ENCODE data around the gene DYNC1I1.
A peak's percentile ranks its signal among the peaks of the same experiment; 100 is the strongest.

The DYNC1I1 gene

DNA sequence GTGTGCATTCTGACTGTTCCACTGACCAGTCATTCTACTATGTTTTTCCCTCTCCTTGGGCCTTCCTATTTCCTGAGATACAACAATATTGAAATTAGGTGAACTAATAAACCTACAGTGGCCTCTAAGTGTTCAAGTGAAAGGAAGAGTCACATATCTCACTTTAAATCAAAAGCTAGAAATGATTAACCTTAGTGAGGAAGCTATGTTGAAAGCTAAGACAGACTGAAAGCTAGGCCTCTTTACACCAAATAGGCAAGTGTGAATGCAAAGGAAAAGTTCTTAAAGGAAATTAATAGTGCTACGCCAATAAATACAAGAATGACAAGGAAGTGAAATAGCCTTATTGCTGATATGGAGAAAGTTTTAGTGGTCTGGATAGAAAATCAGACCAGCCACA is 5.7 kb upstream of the DYNC1I1 start:
- Histone ChIP-seq H3K79me2 (ENCODE audit: control insufficient read depth, insufficient read depth, low read length, poor library complexity) (no peaks in the 10 kb centered on the region), H3K27me3 (ENCODE audit: insufficient read depth, low read length) (no peaks in the 10 kb centered on the region), H3K36me3 (ENCODE audit: control insufficient read depth in 1 of 2, insufficient read depth in 2 of 2, low read length in 2 of 2) (no peaks in the 10 kb centered on the region), H2BK5ac (ENCODE audit: low read depth, low read length, poor library complexity) (no peak overlapping the region), H3K4me2 (ENCODE audit: low read length) (no peak overlapping the region), H3K14ac (ENCODE audit: low read length) (no peak overlapping the region), H3K4me1 (ENCODE audit: control insufficient read depth in 1 of 2, insufficient read depth in 2 of 2, low read length in 2 of 2) (no peaks in the 10 kb centered on the region), H3K4me3 (ENCODE audit: low read depth, low read length) (no peak overlapping the region), H3K18ac (ENCODE audit: low read length) (no peak overlapping the region), H2BK120ac (ENCODE audit: insufficient read depth, low read length, poor library complexity) (no peak overlapping the region), H4K12ac (ENCODE audit: low read depth, low read length) (no peak overlapping the region), H3K27ac (ENCODE audit: low read depth, low read length) (no peak overlapping the region), H3K4ac (ENCODE audit: low read depth, low read length) (no peak overlapping the region), H2BK12ac (ENCODE audit: low read length) (no peak overlapping the region), H3K9me3 (ENCODE audit: insufficient read depth, low read depth, low read length) (no peaks in the 10 kb centered on the region), H3K23ac (ENCODE audit: low read length) (no peak overlapping the region), H4K91ac (ENCODE audit: low read depth, low read length) (no peak overlapping the region), H3K9ac (ENCODE audit: low read length) (no peak overlapping the region), H3K79me1 (ENCODE audit: low read length) (no peaks in the 10 kb centered on the region), H2AK5ac (ENCODE audit: low read length) (no peak overlapping the region), H4K8ac (ENCODE audit: low read depth, low read length) (no peak overlapping the region), H2AFZ (ENCODE audit: insufficient read depth, low read length, poor library complexity) (no peak overlapping the region)
- DNase-seq = no peak
- no CpG with 5 or more reads among the region's 1 CpG for WGBS (ENCODE audit: extremely low coverage, insufficient coverage, insufficient read length)

DNA sequence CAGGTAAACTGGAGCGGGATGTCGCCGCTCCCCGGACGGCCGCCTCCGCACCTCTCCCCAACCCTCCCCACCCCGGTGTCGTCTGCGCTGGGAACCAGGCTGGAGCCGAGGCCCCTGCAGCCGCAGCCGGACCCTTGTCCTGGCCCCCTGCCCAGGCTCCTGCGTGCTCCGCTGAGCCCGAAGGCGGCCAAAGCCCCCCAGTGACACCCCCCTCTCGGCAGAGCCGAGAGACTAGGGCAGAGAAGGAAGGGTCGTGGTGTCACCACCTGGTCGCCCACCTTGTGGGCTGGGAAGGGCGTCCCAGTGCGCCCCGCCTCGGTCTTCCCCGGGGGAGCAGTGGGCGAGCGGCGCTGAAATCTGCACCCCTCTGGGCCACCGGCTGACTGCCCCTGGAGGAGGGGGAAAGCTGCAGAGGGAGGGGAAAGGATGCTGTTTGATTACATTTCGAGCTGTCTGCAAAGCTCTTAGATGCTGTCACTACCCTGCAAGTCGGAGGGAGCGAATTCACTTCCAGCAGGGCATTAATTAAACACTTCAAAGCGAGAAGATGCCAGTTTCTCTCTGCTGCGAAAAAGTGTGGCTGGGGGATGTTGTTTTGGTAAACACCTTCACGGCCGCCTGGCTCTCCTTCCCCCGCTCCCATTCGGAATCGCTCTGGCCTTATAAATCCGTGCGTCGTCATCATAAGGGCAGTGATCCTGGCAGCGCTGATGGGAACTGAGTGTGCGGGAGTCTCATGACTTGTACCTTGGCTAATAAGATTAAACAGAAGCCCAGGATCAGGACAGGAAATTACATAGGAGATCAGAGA is 622 bp downstream of the DYNC1I1 start:
- H3K9me3 ChIP-seq (ENCODE audit: insufficient read depth, low read depth, low read length) = no peaks in the 10 kb centered on the region
- no CpG with 5 or more reads among the region's 45 CpGs for WGBS (ENCODE audit: extremely low coverage, insufficient coverage, insufficient read length)

DNA sequence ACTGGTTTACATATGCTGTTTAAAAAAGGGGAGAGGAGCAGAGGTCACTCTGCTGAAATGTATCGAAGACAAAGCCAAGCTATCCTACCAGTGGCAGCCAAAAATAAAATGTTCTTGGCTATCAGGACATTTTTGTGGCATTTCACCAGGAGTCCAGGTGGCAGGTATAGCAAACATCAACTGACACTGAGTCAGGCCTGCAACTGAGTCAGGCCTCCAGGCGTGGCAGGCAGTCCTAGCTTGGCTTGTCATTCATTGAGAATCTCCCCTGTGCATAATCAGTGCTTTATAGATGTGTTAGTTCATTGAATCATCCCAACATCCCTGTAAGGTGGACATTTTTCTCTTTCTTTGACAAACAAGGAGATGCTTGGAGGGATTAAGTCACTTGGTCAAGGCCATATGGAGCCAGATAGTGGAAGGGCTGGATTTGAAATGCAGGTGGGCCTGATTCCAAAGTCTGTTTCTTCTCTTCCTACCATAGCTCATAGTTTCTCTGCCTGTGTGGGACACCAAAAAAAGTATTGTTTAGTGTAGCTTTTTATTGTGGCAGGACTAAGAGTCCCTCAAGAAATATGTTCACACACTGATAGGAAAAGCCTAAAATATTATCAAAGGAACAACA is 4.3 kb downstream of the DYNC1I1 start:
- no peak overlapping the region for H4K91ac ChIP-seq (ENCODE audit: low read depth, low read length)
- H2BK120ac ChIP-seq (ENCODE audit: insufficient read depth, low read length, poor library complexity) = no peak overlapping the region
- no peak for DNase-seq
- no peak overlapping the region for H2AK5ac ChIP-seq (ENCODE audit: low read length)
- no peak overlapping the region for H3K14ac ChIP-seq (ENCODE audit: low read length)
- no peak overlapping the region for H2BK5ac ChIP-seq (ENCODE audit: low read depth, low read length, poor library complexity)
- H3K4me2 ChIP-seq (ENCODE audit: low read length) = no peak overlapping the region
- H3K23ac ChIP-seq (ENCODE audit: low read length) = no peak overlapping the region
- peaks cover 2% of the 10 kb centered on the region for H3K79me2 ChIP-seq (ENCODE audit: control insufficient read depth, insufficient read depth, low read length, poor library complexity)
- H3K4me1 ChIP-seq (ENCODE audit: control insufficient read depth in 1 of 2, insufficient read depth in 2 of 2, low read length in 2 of 2) = peaks cover 5 to 9% of the 10 kb centered on the region in 2 experiments
- H2BK12ac ChIP-seq (ENCODE audit: low read length) = no peak overlapping the region
- no peaks in the 10 kb centered on the region for H3K9me3 ChIP-seq (ENCODE audit: insufficient read depth, low read depth, low read length)
- H3K9ac ChIP-seq (ENCODE audit: low read length) = no peak overlapping the region
- no CpG with 5 or more reads among the region's 2 CpGs for WGBS (ENCODE audit: extremely low coverage, insufficient coverage, insufficient read length)
- no peak overlapping the region for H4K12ac ChIP-seq (ENCODE audit: low read depth, low read length)
- H3K79me1 ChIP-seq (ENCODE audit: low read length) = no peaks in the 10 kb centered on the region
- H4K8ac ChIP-seq (ENCODE audit: low read depth, low read length) = no peak overlapping the region
- H3K4me3 ChIP-seq (ENCODE audit: low read depth, low read length) = no peak overlapping the region
- H3K18ac ChIP-seq (ENCODE audit: low read length) = no peak overlapping the region
- H3K4ac ChIP-seq (ENCODE audit: low read depth, low read length) = no peak overlapping the region
- H3K27ac ChIP-seq (ENCODE audit: low read depth, low read length) = no peak overlapping the region
- peaks cover 14% of the 10 kb centered on the region for H3K27me3 ChIP-seq (ENCODE audit: insufficient read depth, low read length)
- no peaks in the 10 kb centered on the region for H3K36me3 ChIP-seq (ENCODE audit: control insufficient read depth in 1 of 2, insufficient read depth in 2 of 2, low read length in 2 of 2)
- H2AFZ ChIP-seq (ENCODE audit: insufficient read depth, low read length, poor library complexity) = no peak overlapping the region

More for the DNA sequence above, 622 bp downstream of the DYNC1I1 start:
- peak overlapping the region; percentile 37 for H3K9ac ChIP-seq (ENCODE audit: low read length)
- H2BK120ac ChIP-seq (ENCODE audit: insufficient read depth, low read length, poor library complexity) = no peak overlapping the region
- no peak overlapping the region for H2BK12ac ChIP-seq (ENCODE audit: low read length)
- peak overlapping the region; percentile 66 for H2AFZ ChIP-seq (ENCODE audit: insufficient read depth, low read length, poor library complexity)
- H4K91ac ChIP-seq (ENCODE audit: low read depth, low read length) = no peak overlapping the region
- H2AK5ac ChIP-seq (ENCODE audit: low read length) = no peak overlapping the region
- no peaks in the 10 kb centered on the region for H3K36me3 ChIP-seq (ENCODE audit: control insufficient read depth in 1 of 2, insufficient read depth in 2 of 2, low read length in 2 of 2)
- no peak overlapping the region for H4K12ac ChIP-seq (ENCODE audit: low read depth, low read length)
- DNase-seq = no peak
- peaks cover 14% of the 10 kb centered on the region for H3K27me3 ChIP-seq (ENCODE audit: insufficient read depth, low read length)
- no peak overlapping the region for H3K4ac ChIP-seq (ENCODE audit: low read depth, low read length)
- no peak overlapping the region for H3K27ac ChIP-seq (ENCODE audit: low read depth, low read length)
- peaks cover 5 to 9% of the 10 kb centered on the region in 2 experiments for H3K4me1 ChIP-seq (ENCODE audit: control insufficient read depth in 1 of 2, insufficient read depth in 2 of 2, low read length in 2 of 2)
- no peak overlapping the region for H2BK5ac ChIP-seq (ENCODE audit: low read depth, low read length, poor library complexity)
- peak overlapping the region; percentile 77 for H3K4me3 ChIP-seq (ENCODE audit: low read depth, low read length)
- H3K23ac ChIP-seq (ENCODE audit: low read length) = no peak overlapping the region
- no peaks in the 10 kb centered on the region for H3K79me1 ChIP-seq (ENCODE audit: low read length)
- H3K79me2 ChIP-seq (ENCODE audit: control insufficient read depth, insufficient read depth, low read length, poor library complexity) = peaks cover 2% of the 10 kb centered on the region
- peak overlapping the region; percentile 91 for H3K4me2 ChIP-seq (ENCODE audit: low read length)
- H4K8ac ChIP-seq (ENCODE audit: low read depth, low read length) = peak overlapping the region; percentile 69
- H3K14ac ChIP-seq (ENCODE audit: low read length) = peak overlapping the region; percentile 22
- no peak overlapping the region for H3K18ac ChIP-seq (ENCODE audit: low read length)

DNA sequence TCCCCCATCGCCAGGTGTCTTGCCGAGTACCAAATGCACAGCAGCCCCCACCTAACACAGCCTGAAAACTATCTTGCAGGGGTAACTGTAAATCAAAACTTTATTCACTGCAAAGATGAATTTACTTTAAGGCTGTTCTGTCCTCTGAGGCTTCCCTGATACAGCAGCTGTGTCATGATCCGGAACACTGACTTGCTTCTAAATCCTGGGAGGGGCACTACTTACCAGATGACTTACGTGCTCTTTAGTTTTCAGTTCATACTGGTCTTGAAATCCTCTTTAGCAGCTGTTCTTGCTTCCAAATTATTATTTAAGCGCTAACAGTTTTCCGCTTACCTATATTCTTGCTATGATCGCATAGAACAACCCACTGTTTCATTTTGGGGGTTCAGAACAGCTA is 4.9 kb downstream of the DYNC1I1 start:
- Histone ChIP-seq H2AFZ (ENCODE audit: insufficient read depth, low read length, poor library complexity) (no peak overlapping the region), H3K4me1 (ENCODE audit: control insufficient read depth in 1 of 2, insufficient read depth in 2 of 2, low read length in 2 of 2) (peaks cover 5 to 8% of the 10 kb centered on the region in 2 experiments), H3K27ac (ENCODE audit: low read depth, low read length) (no peak overlapping the region), H3K23ac (ENCODE audit: low read length) (no peak overlapping the region), H4K12ac (ENCODE audit: low read depth, low read length) (no peak overlapping the region), H3K9me3 (ENCODE audit: insufficient read depth, low read depth, low read length) (no peaks in the 10 kb centered on the region), H3K9ac (ENCODE audit: low read length) (no peak overlapping the region), H2AK5ac (ENCODE audit: low read length) (no peak overlapping the region), H3K79me2 (ENCODE audit: control insufficient read depth, insufficient read depth, low read length, poor library complexity) (peaks cover 2% of the 10 kb centered on the region), H2BK12ac (ENCODE audit: low read length) (no peak overlapping the region), H3K27me3 (ENCODE audit: insufficient read depth, low read length) (peaks cover 14% of the 10 kb centered on the region), H2BK120ac (ENCODE audit: insufficient read depth, low read length, poor library complexity) (no peak overlapping the region), H3K4me3 (ENCODE audit: low read depth, low read length) (no peak overlapping the region), H2BK5ac (ENCODE audit: low read depth, low read length, poor library complexity) (no peak overlapping the region), H4K91ac (ENCODE audit: low read depth, low read length) (no peak overlapping the region), H3K4me2 (ENCODE audit: low read length) (no peak overlapping the region), H3K18ac (ENCODE audit: low read length) (no peak overlapping the region), H4K8ac (ENCODE audit: low read depth, low read length) (no peak overlapping the region), H3K14ac (ENCODE audit: low read length) (no peak overlapping the region), H3K36me3 (ENCODE audit: control insufficient read depth in 1 of 2, insufficient read depth in 2 of 2, low read length in 2 of 2) (no peaks in the 10 kb centered on the region), H3K4ac (ENCODE audit: low read depth, low read length) (no peak overlapping the region), H3K79me1 (ENCODE audit: low read length) (no peaks in the 10 kb centered on the region)
- DNase-seq = no peak
- WGBS (ENCODE audit: extremely low coverage, insufficient coverage, insufficient read length) = no CpG with 5 or more reads among the region's 7 CpGs

Measured in trophoblast cell (in vitro differentiated cells and primary cell).